NCI-H128 (cell line): Measurements from ENCODE around the gene HACL1.
"Not testable (repeated sequence)": the region's sequence is repeated elsewhere in the genome, so short reads cannot be mapped to it uniquely, and the experiment has no call there.

Experiments
- DNase-seq: peaks from one replicate; lab custom pipeline; 2025; ENCODE audit not compliant: unreplicated experiment; lab: John Stamatoyannopoulos, UW

The HACL1 gene

GRCh38 chr3:15630646-15631350, 29.4 kb upstream of the HACL1 start:
- DNase-seq = no peak

DNA sequence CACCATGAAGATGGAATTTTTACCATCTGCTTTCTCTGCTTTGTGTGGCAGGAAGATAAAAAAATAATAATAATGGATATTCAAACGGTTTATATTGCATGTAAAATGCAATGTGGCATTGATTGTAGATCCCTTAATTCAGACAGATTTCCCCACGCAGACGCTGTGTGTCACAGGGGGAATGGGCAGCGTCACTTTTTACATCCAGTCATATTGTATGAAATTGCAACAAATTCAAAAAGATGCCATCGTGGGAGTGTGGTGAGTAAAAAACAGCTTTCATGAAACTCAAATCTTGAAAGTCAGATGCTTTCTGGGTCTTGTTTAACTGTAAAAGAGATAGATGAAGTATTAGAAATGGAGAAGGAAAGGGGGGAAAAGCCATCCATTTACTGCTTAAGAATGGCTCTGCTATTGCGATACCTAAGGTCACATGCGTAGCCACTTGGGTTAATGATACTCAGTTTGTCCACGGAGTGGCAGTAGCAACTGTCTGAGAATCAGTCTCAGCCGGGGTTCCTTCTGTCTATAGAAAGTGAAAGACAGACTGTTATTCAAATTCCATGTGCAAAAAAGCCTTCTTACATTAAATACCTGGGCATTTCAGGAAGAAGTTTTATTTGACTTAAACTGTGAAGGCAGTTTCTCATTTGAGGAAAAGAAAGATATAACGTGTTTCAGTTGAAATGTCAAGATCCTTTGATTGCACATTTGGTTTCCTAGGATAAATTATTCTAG, 28.7 kb upstream of the HACL1 start:
- no peak for DNase-seq

- DNase-seq = no peak
These were observed 27.6 kb upstream of the HACL1 start for GRCh38 chr3:15628967-15629366.

DNA sequence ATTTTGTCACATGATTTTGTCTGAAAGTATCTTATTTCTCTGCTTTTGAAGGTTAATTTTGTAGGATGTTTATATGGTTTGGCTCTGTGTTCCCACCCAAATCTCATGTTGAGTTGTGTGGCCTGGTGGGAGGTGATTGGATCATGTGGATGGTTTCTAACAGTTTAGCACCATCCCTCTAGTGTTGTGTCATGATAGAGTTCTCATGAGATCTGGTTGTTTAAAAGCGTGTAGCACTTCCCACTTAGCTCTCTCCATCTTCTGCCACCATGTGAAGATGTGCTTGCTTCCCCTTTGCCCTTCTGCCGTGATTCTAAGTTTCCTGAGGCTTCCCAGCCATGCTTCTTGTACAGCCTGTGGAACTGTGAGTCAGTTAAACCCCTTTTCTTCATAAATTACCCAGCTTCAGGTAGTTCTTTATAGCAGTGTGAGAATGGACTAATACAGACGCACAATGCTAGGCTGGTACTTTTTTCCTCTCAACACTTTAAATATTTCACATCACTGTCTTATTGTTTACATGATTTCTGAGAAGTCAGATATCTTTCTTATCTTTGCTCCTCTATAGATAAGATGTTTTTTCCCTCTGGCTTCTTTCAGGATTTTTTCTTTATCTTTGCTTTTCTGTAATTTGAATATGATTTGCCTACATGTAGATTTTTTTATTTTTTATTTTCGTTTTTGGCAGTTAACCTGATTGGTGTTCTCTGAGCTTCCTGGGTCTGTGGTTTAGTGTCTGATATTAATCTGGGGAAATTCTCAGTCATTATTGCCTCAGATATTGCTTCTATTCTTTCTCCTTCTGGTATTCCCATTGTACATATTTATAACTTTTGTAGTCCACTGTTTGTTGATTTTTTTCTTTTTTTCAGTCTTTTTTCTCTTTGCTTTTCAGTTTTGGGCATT, 22.4 kb upstream of the HACL1 start:
- DNase-seq = no peak

DNA sequence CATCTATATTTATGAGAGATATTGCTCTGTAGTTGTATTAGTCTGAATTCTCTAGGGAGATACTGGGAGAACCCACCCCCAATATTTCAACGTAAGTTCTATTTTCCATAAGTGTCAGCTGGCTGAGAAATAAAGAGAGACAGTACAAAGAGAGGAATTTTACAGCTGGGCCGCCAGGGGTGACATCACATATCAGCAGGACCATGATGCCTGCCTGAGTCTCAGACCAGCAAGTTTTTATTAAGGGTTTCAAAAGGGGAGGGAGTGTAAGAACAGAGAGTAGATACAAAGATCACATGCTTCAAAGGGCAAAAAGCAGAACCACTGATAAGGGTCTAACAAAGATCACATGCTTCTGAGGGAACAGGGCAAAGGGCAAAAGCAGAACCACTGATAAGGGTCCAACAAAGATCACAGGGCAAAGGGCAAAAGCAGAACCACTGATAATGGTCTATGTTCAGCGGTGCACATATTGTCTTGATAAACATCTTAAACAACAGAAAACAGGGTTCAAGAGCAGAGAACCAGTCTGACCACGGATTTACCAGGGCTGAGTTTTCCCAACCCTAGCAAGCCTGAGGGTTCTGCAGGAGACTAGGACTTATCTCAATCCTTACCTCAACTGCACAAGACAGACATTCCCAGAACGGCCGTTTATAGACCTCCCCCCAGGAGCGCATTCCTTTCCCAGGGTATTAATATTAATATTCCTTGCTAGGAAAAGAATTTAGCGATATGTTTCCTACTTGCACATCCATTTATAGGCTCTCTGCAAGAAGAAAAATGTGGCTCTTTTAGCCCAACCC, 18.5 kb upstream of the HACL1 start:
- not testable (repeated sequence) for DNase-seq

DNA sequence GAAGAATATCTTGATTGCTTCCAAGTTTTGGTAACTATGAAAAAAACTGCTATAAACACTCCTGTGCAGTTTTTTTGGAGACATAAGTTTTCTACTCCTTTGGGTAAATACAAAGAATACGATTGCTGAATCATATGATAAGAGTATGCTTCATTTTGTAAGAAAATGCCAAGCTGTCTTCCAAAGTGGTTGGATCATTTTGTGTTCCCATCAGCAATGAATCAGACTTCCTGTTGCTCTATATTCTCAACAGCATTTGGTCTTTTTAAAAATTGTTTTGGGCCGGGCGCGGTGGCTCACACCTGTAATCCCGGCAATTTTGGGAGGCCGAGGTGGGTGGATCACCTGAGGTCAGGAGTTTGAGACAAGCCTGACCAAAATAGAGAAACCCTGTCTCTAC, 14.7 kb upstream of the HACL1 start:
- no peak for DNase-seq

DNA sequence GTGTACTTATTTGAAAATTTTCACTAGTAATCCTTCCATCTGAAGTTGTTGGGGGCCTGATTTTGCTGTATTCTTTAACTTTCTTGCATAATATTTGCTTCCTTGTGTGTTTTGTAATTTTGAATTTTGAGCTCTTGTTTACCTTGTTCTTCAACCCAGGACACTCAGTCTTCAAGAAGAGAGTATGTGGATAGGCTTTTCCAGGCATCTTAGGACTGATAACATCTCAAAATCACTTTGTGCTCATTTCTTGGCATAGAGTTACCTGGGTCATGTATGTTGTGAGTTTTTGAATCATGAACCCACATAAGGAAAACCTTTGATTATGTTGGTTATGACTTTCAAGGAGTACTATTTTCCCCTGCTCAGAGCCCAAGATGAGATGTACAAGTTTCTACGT, 13.6 kb upstream of the HACL1 start:
- no peak for DNase-seq

GRCh38 chr3:15612001-15612400, 10.6 kb upstream of the HACL1 start:
- DNase-seq = no peak

DNA sequence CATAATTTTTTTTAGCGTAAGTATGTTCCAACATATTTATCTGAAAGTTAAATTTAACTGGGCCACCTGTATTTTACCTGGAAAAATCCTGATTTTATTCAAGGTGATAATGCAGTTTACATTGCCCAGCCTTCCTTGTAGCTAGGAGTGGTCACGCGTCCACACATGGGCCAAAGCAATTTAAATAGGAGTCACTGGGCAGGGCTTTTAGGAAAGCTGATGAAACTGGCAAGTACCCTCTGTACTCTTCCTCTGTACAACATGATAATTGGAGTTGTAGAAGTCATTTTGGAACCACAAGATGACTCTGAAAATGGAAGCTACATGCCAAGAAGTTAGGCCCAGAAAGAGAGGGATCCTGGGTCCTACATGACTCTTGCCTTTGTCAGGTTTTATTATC, 9.6 kb upstream of the HACL1 start:
- no peak for DNase-seq

DNA sequence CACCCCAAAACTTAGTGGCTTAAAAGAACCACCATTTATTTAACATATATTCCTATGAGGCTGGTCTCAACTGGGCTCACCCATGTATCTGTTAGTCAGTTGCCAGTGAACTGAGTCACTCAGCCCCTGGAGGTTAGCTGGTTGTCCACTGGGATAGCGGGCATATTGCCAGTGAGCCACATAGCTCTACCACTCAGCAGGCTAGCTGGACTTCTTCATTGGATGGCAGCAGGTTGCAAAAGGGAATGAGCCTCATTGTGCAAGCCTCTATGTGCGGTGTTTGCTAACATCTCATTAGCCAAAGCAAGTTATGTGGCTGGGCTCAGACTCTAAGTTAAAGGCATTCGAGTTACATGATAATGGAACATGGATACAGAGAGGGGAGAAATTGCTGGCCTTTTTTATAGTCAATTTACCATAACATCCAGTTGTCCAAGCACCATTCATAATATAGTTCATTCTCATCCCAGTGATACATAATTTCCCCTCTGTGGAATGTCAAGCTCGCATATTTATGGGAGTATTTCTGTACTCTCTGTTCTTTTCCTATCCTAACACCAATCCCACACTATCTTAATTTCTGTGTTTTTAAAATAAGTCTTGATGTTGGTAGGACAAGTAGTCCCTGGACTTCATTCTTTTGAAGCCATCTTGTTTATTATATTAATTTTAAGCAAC, 8.9 kb upstream of the HACL1 start:
- no peak for DNase-seq

GRCh38 chr3:15606434-15606891, 5.1 kb upstream of the HACL1 start:
- no peak for DNase-seq

DNA sequence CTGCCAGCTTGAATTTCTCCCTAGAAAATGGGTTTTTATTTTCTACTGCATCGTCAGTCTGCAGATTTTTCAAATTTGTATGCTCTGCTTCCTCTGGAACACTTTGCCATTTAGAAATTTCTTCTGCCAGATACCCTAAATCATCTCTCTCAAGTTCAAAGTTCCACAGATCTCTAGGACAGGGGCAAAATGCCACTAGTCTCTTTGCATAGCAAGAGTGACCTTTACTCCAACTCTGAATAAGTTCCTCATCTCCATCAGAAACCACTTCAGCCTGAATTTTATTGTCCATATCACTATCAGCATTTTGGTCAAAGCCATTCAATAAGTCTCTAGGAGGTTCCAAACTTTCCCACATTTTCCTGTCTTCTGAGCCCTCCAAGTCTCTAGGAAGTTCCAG, 3.2 kb upstream of the HACL1 start:
- not testable (repeated sequence) for DNase-seq

GRCh38 chr3:15602816-15603215, 1.4 kb upstream of the HACL1 start:
- DNase-seq = not testable (repeated sequence)

GRCh38 chr3:15602146-15602536, 772 bp upstream of the HACL1 start:
- DNase-seq = no peak

DNA sequence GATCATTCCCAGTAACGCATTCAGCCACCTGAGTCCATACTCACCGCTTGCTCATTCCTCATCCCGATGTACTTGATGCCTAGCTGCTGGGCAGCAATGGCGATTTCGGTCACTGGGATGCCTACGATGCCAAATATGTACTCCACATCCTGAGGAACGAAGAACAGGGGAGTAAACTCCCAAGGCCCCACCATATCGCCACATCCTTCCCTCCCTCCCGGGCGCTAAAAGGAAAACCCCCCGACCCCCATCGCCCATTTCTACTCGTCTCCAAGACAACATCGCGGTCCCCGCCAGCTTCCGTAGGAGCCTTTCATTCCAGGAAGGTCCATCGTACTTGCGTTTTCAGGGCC, 347 bp downstream of the HACL1 start:
- DNase-seq = no peak

GRCh38 chr3:15595955-15596354, 5.4 kb downstream of the HACL1 start:
- DNase-seq = no peak

DNA sequence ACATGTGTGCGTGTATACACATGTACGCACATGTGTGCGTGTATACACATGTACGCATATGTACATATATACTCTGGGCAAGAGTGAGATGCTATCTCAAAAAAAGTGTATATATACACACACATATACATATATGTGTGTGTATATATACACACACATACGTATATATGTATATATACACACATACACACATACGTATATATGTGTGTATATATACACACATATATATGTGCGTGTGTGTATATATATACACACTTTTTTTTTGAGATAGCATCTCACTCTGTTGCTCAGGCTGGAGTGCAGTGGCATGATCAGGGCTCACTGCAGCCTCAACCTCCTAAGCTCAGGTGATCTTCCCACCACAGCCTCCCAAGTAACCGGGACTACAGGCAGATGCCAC, 8.4 kb downstream of the HACL1 start:
- DNase-seq = no peak

DNA sequence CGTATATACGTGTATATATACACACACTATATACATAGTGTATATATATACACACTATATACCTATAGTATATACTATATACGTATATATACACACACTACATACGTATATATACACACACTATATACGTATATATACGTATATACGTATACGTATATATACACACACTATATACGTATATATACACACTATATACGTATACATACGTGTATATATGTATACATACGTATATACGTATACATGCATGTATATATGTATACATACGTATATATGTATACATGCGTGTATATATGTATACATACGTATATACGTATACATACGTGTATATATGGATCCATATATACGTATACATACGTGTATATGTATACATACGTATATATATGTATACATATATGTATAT, 9.4 kb downstream of the HACL1 start:
- no peak for DNase-seq

DNA sequence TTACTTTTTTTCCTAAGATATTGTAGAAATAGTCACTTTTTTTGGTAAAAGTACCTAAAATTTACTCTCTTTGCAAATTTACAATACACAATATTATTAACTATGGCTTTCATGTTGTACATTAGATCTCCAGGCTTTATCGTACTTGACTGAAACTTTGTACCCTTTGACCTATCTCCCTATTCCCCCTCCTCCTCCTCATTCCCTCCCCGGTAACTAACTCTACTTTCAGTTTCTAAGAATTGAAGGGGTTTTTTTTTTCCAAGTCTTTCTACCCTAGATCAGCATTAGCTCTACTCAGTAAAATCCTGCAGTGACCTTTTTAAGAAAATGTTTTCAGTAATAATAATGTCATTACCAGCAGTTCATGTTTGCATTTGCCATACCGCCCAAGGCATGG, 10.1 kb downstream of the HACL1 start:
- no peak for DNase-seq

DNA sequence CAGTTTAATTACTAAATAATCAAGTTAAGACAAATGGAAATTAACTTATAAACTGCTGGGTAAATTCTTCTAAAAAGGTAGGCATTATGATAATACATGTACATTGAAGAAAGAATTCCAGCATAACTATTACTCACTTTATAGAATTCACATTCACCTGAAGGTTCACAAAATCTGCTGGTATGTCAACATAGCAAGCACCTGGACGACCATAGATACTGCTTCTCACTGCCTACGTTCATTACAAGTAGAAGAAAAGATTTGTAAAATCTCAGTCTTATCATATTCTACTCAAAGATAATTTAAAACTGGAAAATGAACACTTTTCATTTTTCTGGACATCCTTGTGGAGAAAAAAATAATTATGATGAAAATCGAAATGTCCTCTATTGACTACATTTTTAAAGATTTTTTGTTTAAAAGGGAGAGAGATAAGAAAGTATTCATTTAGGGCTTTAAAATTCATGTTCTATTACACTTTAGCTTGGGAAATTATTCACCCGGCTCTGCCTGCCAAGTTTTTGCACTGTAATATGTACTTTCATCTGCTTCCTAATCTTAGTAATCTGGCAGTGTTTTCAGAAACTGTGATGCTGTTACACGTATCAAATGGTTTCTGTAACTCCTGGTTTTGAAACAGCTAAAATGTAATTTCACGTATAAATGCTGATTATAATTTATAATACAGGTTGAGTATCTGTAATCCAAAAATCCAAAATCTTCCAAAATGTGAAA, 16.1 kb downstream of the HACL1 start:
- no peak for DNase-seq
